Activated T-cell treated with anti-CD3 and anti-CD28 coated beads, Interleukin-2, amount 50 U/mL, for 72 hours (primary cell): ENCODE results near the gene BRAT1. TPM values are rescaled to one million over a fixed set of nuclear protein-coding genes. Genes with fewer than 3 reads are reported as not detected.
A peak's percentile ranks its signal among the peaks of the same experiment; 100 is the strongest.

Source experiments
- ATAC-seq, 2 donors: fragments of 150-1000 bp; cut with Tn5 transposase; replicated peaks in 1 of 2; 2 replicates each; pipeline ENCODE4 v1.10.0; 2021; ENCODE audit warnings: moderate library complexity in 2 of 2, mild to moderate bottlenecking in 1 of 2
- DNase-seq, 2 donors: peaks; one replicate each; pipeline ENCODE4 v3.0.0; 2021 to 2022; ENCODE audit warnings: mixed read lengths in 1 of 2
- H3K27ac Mint-ChIP-seq: one replicate; pipeline ENCODE4 v1.8.0; 2022; ENCODE audit warnings: mild to moderate bottlenecking, moderate library complexity, mixed read lengths
- H3K27me3 Mint-ChIP-seq: one replicate; pipeline ENCODE4 v1.8.0; 2022; ENCODE audit warnings: low read depth, mixed read lengths
- H3K36me3 Mint-ChIP-seq, 2 donors: one replicate each; pipeline ENCODE4 v1.8.0; 2022; ENCODE audit warnings: mixed read lengths in 2 of 2, mild to moderate bottlenecking in 1 of 2; ENCODE audit not compliant: insufficient read depth in 2 of 2
- H3K4me1 Mint-ChIP-seq: one replicate; pipeline ENCODE4 v1.8.0; 2022; ENCODE audit warnings: low read depth, mixed read lengths
- H3K4me3 Mint-ChIP-seq, 2 donors: one replicate each; pipeline ENCODE4 v1.8.0; 2022; ENCODE audit warnings: mild to moderate bottlenecking in 2 of 2, mixed read lengths in 2 of 2, moderate library complexity in 2 of 2
- H3K9me3 Mint-ChIP-seq, 2 donors: one replicate each; pipeline ENCODE4 v1.8.0; 2022; ENCODE audit warnings: mixed read lengths in 2 of 2
- total RNA-seq, 2 donors: library from RNA; stranded (reverse); gene quantifications; one replicate each; pipeline ENCODE4 v1.2.3, GENCODE V29; 2022

BRAT1 gene
- 10 to 100 TPM; 28.0 to 35.2 TPM for total RNA-seq

- peak within 1 kb of the TSS; percentile 90 for H3K27ac Mint-ChIP-seq
Measured at GRCh38 chr7:2555121-2556052, at the start of gene BRAT1. TSS of gene BRAT1 (minus strand) at chr7:2555524. CDS start at chr7:2554431, 1,093 bp downstream.

DNA sequence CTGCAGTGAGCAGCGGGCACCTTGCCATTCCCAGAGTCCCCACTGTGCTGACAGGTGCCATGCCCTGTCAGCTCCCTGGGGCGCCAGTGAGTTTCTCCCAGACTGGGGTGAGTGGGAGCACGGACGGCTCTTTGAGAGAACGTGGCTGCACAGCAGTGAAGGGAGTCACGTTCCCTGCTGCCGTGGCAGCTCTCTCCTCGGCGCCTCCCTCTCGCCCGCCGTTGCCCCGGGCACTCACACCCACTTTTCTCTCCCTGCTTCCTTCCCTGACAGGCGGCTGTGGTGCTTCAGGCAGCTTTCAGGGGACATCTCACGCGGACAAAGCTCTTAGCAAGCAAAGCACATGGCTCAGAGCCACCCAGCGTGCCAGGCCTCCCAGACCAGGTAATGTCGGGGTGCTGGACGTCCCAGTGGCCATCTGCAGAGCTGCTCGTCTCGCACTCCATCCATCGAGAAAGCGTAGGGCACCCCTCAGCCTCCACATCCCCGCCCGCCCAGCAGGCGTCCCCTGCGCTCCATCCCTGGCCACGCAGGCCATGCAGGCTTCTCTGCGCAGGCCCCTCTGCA is 49.4 kb upstream of the BRAT1 start:
- DNase-seq = no peak
- ATAC-seq = no peak
- Mint-ChIP-seq H3K27me3 (no peaks in the 10 kb centered on the region), H3K4me1 (peaks cover 4% of the 10 kb centered on the region), H3K27ac (no peak overlapping the region), H3K36me3 (no peaks in the 10 kb centered on the region), H3K4me3 (no peak overlapping the region), H3K9me3 (no peaks in the 10 kb centered on the region)

More at GRCh38 chr7:2555121-2556052, at the start of gene BRAT1:
- Mint-ChIP-seq H3K27me3 (no peaks in the 10 kb centered on the region), H3K4me3 (peak within 1 kb of the TSS; percentile 73 to 91), H3K4me1 (peaks cover 46% of the 10 kb centered on the region), H3K36me3 (peaks cover 1 to 8% of the 10 kb centered on the region in 2 donors), H3K9me3 (no peaks in the 10 kb centered on the region)
- peak; percentile 85 to 86 for ATAC-seq
- DNase-seq = peak; percentile 95 to 97

DNA sequence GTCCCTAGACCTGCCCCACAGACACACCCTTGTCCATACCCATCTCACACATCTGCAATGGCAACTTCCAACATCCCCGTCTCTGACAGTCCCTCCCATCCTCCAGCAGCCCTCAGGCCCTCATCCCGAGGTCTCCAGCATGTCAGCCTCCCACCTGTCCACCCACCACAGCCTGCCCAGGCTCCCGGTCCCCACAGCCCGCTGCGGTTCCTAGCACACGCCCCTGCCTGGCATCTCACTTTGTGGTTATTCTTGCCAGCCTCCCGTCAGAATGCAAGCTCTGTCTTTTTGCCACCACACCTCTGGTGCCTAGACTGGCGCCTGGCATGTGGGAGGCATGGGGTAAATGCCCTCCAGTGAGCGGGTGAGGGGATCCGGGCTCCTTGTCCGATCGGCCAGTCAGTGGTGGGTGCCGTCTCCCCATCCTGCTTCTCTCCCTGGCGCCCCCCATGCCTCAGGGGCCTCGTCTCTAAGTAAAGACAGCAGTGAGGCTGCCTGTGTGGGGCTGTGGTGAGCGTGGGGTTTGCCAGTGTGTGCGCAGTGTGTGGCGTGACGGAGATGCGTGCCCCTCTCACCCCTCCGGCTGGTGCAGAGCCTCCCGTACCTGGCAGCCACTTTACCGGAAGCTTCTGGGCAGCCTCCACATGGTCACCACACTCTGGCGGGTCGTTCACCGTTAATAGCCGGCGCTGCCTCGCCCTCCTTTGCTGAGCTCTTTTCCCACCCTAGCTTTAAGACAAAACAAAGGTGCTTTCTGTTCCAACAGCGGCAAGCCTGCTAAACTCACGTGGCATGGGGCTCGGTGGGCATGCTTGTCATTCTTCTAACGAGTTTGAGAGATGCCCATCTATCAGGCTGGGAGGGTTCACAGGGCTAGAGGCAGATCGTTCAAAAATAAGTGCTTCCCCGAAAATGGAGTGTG is 48.0 kb upstream of the BRAT1 start:
- DNase-seq (no peak), ATAC-seq (no peak)
- H3K4me1 Mint-ChIP-seq = no peaks in the 10 kb centered on the region
- H3K4me3 Mint-ChIP-seq = no peak overlapping the region
- H3K36me3 Mint-ChIP-seq = no peaks in the 10 kb centered on the region
- H3K27me3 Mint-ChIP-seq = no peaks in the 10 kb centered on the region
- no peak overlapping the region for H3K27ac Mint-ChIP-seq
- no peaks in the 10 kb centered on the region for H3K9me3 Mint-ChIP-seq

GRCh38 chr7:2602406-2603043 is 47.2 kb upstream of the BRAT1 start:
- no peaks in the 10 kb centered on the region for H3K4me1 Mint-ChIP-seq
- DNase-seq (no peak), ATAC-seq (no peak)
- no peaks in the 10 kb centered on the region for H3K27me3 Mint-ChIP-seq
- H3K9me3 Mint-ChIP-seq = no peaks in the 10 kb centered on the region
- no peak overlapping the region for H3K27ac Mint-ChIP-seq
- no peaks in the 10 kb centered on the region for H3K36me3 Mint-ChIP-seq
- H3K4me3 Mint-ChIP-seq = no peak overlapping the region

DNA sequence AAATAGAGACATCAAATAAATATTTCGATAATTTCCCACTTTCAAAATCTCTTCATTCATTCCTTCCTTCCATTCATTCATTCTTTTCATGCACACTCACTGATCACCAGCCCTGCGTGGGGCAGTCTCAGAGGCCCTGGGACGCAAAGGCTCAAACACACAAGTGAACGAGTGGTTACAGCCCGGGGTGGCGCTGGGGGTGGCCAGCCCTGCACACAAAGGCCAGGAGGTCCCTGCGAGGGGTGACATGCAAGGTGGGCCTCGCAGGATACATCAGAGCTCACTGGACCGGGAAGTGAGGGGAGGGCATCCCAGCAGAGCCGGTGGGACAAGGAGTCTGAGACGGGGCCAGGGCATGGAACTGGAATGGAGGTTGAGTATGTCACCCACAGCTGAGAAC is 46.6 kb upstream of the BRAT1 start:
- DNase-seq (no peak), ATAC-seq (no peak)
- H3K27me3 Mint-ChIP-seq = no peaks in the 10 kb centered on the region
- no peak overlapping the region for H3K4me3 Mint-ChIP-seq
- no peak overlapping the region for H3K27ac Mint-ChIP-seq
- no peaks in the 10 kb centered on the region for H3K4me1 Mint-ChIP-seq
- H3K9me3 Mint-ChIP-seq = no peaks in the 10 kb centered on the region
- H3K36me3 Mint-ChIP-seq = no peaks in the 10 kb centered on the region

DNA sequence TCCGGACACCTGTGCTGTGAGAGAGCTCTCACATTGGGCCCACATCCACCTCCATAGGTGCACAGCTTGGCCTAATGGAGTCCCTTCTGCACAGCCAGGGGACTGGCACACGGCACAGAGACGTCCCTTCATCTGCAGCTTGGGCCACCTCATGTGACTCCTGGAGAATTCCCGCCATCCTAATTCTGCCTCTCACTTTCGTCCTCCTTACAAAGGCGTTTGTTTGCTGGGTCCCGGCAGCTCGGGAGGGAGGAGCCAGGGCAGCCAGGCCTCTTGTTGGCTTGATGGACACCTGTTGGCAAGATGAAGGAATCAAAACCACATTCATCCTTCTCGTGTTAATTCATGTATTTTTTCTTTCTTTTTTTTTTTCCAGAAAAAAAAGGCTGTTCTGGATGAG is 45.7 kb upstream of the BRAT1 start:
- Mint-ChIP-seq H3K4me3 (no peak overlapping the region), H3K4me1 (no peaks in the 10 kb centered on the region), H3K36me3 (no peaks in the 10 kb centered on the region), H3K27ac (no peak overlapping the region), H3K27me3 (no peaks in the 10 kb centered on the region), H3K9me3 (no peaks in the 10 kb centered on the region)
- no peak for DNase-seq
- ATAC-seq = no peak

DNA sequence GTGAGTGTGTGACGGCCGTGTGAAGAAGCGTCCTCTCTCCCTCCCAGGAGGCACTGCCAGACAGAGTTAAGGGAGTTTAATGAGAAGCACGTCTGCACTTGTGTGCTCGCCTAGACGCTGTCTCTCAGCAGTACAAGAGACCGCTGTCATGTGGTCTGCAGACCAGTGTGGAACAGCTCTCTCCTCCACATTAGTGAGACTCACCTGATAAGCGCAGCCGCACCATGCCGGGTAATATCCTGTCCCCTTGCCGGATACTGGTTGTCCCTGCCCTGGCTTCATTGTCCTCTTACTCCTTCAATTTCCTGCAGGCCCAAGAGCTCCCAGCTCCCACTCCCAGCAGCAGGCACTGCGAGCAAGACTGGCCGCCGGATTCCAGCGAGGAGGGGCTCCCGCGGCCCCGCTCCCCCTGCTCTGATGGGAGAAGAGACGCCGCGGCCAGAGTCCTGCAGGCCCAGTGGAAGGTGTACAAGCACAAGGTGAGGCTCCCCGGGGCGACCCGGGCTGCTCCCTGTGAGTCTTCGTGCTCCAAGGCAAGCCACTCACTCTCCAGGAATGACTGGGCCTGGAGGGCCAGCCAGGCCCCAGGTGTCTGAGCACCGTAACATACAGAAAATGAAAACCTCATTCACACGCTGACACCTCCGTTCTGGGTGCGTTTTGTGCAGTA is 43.0 kb upstream of the BRAT1 start:
- Mint-ChIP-seq H3K9me3 (no peaks in the 10 kb centered on the region), H3K4me1 (no peaks in the 10 kb centered on the region), H3K27me3 (no peaks in the 10 kb centered on the region), H3K27ac (no peak overlapping the region), H3K36me3 (no peaks in the 10 kb centered on the region), H3K4me3 (no peak overlapping the region)
- DNase-seq (no peak), ATAC-seq (no peak)

GRCh38 chr7:2597273-2597640 is 41.9 kb upstream of the BRAT1 start:
- Mint-ChIP-seq H3K36me3 (no peaks in the 10 kb centered on the region), H3K9me3 (no peaks in the 10 kb centered on the region), H3K4me1 (no peaks in the 10 kb centered on the region), H3K27ac (no peak overlapping the region), H3K4me3 (no peak overlapping the region), H3K27me3 (no peaks in the 10 kb centered on the region)
- no peak for ATAC-seq
- DNase-seq = no peak

- Mint-ChIP-seq H3K27ac (no peak overlapping the region), H3K9me3 (no peaks in the 10 kb centered on the region), H3K36me3 (no peaks in the 10 kb centered on the region), H3K27me3 (no peaks in the 10 kb centered on the region), H3K4me3 (no peak overlapping the region), H3K4me1 (no peaks in the 10 kb centered on the region)
- no peak for DNase-seq
- no peak for ATAC-seq
Measured at GRCh38 chr7:2596464-2597272, 41.3 kb upstream of the BRAT1 start.

- ATAC-seq (no peak), DNase-seq (no peak)
- H3K4me1 Mint-ChIP-seq = no peaks in the 10 kb centered on the region
- no peak overlapping the region for H3K4me3 Mint-ChIP-seq
- H3K27me3 Mint-ChIP-seq = no peaks in the 10 kb centered on the region
- no peaks in the 10 kb centered on the region for H3K9me3 Mint-ChIP-seq
- no peak overlapping the region for H3K27ac Mint-ChIP-seq
- H3K36me3 Mint-ChIP-seq = no peaks in the 10 kb centered on the region
Measured at GRCh38 chr7:2595258-2595860, 40.0 kb upstream of the BRAT1 start.

DNA sequence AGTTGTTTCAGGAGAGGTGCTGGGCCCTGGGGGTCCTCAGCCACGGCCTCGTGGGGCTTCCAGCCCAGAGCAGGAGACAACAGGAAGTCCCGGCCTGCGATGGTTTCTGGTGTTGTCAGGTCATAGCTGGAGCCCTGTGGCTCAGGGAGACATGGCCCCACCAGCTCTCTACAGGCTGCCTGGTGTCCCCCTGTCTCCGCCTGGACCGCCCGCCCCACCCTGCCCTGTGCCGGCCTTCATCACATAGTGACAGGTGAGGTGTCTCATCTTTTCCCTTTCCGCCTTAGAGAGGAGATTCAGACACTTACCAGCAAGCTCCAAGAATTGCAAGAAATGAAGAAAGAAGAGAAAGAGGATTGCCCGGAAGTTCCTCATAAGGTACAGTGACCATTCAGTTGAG is 39.3 kb upstream of the BRAT1 start:
- H3K27ac Mint-ChIP-seq = no peak overlapping the region
- H3K4me3 Mint-ChIP-seq = no peak overlapping the region
- ATAC-seq (no peak), DNase-seq (no peak)
- H3K9me3 Mint-ChIP-seq = no peaks in the 10 kb centered on the region
- H3K4me1 Mint-ChIP-seq = no peaks in the 10 kb centered on the region
- H3K36me3 Mint-ChIP-seq = no peaks in the 10 kb centered on the region
- no peaks in the 10 kb centered on the region for H3K27me3 Mint-ChIP-seq
